HG03139 (cell line): ENCODE measurements around the gene ELOB.

Source experiments
- ATAC-seq: cut with Tn5 transposase; IDR thresholded peaks from one replicate; pipeline ENCODE4 v1.9.1; 2021; ENCODE audit not compliant: unreplicated experiment

The ELOB gene

DNA sequence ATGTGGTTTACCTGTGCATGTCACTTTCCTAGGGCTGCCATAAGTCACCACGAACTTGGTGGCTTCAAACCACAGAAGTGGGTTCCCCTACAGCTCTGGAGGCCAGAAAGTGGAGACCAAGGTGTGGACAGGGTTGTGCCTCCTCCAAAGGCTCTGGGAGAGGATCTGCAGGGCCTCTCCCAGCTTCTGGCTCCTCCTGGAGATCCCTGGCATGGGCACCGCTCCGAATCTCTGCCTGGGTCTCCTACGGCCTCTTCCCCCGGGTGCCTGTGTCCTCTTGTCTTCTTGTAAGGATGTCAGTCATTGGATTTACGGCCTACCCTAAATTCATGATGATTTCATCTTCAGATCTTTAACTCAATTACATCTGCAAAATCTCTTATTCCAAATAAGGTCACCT, 27.1 kb downstream of the ELOB start:
- ATAC-seq, result no peak

DNA sequence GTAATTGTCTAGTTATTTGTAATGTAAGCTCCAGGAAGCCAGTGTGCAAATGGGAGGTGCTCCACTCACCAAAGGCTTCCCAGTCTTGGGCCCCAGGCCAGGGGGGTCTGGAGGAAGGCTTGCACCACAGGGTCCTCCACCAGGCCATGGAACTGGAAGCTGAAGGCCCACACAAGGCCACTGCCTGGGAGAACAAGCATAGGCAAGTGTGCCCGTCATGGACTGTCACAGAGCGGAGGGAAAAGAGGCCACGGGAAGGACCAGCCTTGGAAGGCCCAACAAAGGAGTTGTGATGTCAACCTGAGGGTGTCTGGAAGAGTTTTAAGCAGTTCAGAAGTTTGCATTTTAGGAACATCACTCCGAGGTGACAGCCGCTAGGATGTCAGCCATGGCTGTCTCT, 27.6 kb downstream of the ELOB start:
- ATAC-seq, result no peak

DNA sequence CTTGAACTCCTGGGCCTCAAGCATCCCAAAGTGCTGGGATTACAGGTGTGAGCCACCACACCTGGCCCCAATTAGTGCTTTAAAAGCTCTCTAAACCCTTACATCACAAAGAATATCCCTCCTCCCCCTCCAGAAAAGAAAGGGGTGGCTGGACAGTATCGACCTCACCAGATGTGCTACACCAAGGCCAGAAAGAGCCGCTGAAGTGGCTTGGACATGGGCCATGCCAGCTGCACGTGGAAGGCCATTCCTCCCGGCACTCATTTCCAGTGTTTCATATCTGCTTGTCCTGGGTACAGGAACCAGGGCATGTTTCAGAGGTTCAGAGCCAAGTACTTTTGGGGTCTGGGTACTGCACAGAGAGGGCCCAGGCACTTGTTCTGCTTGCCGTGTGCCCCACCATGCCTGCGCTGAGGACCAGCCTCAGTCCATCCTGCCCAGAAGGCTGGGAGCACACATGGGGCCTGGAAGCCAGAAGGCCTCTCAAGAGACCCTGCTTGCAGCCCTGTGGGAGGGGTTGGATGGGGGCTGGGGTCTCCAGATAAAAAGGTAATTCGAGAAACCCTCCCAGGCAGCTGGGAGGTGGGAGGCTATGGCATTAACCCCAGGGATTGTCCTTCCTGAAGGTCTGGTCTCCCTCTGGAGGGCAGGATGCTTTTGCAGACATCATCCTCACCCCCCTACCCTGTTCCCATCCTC, 28.2 kb downstream of the ELOB start:
- no peak for ATAC-seq

- ATAC-seq, result no peak
Measured at GRCh38 chr16:2745961-2746360, 31.1 kb downstream of the ELOB start.

DNA sequence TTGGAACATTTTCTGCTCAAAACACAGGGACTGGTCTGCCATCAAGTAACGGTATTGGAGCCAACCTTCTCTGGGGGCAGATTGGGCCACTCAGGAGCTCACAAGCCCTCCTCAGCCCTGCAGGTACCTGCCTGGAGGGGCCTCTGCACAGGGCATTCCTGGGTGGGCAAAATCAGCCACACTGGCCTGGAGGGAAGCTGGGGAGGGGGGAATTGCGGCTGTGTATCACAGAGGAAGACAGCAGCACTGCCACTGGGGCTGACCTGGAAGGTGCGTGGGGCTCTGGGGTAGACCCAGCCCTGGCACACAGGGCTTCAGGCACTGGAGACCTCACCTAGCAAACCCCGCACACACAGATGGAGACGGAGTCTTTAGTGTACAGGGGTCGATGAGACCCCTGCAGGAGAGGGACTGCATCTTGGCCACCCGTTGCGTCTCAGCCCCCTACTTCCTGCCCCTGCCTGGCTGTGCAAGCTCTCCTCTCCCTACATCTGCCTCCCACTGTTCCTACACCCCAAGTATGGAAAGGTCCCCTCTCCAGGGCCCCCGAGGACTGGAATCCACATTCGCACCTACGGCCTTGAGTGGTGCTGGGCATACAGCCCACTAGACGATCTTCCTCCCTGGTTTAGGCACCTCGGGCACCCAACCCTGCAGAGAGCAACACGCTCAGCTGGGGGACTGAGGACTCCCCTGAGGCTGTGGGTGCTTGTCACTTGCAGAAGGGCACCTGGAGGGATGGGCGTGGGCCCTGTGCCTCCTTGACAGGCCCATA, 31.8 kb downstream of the ELOB start:
- no peak for ATAC-seq

DNA sequence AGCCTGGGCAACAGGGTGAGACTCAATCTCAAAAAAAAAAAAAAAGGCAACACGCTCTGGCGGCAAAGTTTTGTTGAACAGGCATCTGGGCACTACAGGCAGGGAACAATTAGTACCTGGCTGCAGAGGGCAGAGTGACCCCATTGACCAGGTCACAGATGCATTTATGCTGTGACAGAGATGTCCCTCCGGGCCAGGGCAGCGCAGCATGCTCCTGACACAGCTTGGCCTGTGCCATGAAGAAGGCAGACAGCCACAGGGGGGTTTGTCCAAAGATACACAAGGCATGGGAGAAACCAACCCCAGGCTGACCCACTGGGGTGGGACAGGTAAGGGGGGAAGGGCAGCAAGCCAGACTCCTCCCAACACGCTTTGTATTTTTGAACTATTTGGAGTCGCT, 32.4 kb downstream of the ELOB start:
- ATAC-seq, result no peak

DNA sequence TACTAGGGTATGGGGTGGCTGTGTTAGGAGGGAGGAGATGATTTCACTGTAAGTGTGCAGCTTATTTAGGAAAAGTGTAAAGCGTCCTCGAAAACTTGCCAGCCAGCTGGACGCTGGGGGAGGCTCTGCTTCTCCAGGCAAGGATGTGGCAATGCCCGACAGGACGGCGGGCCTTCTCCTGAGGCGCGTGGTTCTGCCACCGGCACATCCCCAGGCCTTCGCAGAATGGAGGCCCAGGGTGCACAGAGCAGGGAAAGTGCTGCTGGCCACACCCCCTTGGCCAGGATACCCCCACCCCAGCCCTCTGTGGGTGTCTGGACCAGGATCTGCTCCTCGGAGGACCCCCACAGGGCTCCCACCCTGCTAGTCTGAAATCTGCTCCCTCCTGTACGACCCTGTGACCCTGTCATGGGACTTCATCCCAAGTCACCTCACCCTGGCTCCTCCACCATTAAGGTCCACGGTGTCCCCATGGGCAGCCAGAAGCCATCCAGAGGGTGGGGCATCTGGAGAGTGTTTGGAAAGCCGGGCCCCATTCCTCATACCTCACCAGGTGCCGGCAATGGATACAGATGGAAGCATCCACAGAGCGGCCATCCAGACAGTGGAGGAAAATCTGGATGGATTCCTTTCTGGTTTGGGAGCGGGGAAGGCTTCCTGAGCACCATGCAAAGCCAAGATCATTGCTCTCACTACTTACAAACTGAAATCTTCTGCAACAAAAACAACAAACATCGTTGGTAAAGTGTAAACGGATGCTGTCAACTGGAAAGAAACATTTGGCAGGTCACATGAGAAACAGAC, 33.9 kb downstream of the ELOB start:
- no peak for ATAC-seq

DNA sequence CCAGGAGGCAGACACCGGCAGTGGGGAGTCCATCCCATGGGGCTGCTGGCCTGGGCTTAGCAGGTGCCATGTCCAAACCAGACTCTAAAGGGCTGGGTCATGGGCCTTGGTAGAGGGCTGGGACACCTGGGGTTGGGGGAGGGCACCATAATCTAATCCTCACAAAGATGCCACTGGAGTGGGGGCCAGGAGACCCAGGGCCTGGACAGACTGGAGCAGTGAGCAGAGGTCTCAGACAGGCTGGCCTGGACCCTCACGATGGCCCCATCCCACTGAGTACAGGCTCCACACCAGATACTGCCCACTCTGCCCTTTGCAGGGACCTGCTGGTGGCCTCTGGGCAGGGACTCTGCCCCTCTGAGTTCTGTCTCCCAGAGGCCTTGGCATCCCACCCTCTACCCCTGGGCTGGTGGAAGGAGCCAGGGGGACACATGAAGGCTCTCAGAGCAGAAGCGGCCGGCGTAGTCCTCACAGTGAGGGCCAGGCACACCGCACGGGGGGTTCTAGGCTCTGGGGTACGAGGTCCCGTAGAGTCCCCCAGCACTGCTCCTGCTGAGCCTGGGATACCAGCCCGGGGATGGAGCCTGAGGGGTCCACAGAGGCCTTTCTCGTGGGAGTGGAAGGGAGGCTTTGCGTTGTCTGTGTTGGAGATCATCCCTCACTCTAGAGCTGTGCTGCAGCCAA, 34.6 kb downstream of the ELOB start:
- ATAC-seq, result no peak

DNA sequence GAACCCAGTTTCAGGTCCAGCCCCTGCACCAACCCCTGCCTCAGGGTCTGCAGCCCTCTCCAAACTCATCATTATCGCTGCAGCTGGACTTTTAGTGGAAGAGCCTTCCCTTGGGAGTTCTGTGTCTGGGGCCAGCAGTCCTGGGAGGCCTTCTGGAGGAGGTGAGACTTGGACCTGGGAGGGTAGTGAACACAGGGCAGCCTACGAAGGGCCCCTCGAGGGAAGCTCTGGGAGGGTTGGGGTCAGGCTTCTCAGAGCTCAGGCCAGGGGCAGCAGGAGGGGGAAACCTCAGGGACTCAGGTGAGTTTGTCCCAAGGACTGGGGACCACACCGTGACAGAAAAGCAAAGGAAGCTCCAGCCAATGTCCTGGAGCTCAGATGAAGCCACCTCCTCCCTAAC, 35.9 kb downstream of the ELOB start:
- ATAC-seq, result no peak

DNA sequence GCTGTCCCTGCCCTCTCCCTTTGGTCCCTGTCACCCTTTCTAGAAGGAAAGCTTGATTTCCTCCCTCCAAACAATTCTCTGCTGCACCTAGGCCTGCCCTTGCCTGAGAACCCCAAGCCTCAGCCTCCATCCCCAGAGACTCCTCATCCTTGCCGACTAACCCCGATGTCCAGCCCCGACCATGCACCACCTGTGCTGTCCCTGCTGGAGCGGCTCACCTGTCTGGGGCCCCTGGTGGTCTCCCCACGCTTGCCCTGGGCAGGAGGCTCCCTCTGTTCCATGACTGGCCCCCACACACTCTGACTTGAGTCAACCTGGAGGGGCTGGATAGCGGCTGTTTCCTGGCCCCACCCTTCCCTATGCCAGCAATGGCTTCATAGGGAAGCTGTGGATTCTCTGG, 36.6 kb downstream of the ELOB start:
- no peak for ATAC-seq

GRCh38 chr16:2739625-2740430, 37.3 kb downstream of the ELOB start:
- no peak for ATAC-seq

- no peak for ATAC-seq
Measured at GRCh38 chr16:2738615-2739014, 38.5 kb downstream of the ELOB start.

DNA sequence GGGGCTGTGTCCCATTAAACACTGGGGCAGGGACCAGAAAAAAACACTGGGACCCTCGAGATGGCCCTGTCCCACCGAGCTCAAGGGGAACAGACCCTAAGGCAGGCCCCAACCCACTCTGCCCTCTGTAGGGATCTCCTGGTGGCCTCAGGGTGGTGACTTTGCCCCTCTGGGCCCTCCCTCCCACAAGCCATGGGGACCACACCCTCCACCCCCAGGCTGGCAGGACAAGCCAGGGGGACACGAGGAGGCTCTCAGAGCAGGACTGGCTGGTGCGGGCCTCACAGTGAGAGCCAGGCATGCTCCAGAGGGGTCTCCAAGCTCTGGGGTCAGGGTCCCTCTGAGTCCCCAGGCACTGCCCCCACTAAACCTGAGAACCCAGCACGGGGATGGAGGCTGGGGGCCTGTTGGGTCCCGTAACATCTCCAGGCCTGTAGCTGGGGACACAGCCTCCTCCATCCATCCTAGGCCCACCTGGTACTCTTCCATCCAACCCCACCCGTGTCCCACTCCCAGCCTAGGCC, 39.1 kb downstream of the ELOB start:
- no peak for ATAC-seq

DNA sequence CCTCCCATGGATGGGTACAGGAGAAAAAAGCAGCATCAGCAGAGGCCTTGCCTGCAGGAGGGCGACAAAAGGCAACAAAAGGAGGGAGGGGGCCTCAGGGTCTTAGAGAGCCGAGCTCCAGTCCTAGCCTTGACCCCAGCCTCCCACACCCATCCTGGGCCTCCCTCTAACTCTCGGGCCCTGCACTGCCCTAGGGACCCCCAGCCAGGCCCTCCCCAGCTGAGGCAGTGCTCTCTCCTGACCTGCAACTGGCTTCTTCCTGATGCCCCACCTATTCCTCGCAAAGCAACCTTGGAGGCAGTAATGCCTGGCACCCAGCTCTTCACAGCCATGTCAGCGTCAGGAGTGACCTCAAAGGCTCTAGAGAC, 39.9 kb downstream of the ELOB start:
- ATAC-seq, result no peak

DNA sequence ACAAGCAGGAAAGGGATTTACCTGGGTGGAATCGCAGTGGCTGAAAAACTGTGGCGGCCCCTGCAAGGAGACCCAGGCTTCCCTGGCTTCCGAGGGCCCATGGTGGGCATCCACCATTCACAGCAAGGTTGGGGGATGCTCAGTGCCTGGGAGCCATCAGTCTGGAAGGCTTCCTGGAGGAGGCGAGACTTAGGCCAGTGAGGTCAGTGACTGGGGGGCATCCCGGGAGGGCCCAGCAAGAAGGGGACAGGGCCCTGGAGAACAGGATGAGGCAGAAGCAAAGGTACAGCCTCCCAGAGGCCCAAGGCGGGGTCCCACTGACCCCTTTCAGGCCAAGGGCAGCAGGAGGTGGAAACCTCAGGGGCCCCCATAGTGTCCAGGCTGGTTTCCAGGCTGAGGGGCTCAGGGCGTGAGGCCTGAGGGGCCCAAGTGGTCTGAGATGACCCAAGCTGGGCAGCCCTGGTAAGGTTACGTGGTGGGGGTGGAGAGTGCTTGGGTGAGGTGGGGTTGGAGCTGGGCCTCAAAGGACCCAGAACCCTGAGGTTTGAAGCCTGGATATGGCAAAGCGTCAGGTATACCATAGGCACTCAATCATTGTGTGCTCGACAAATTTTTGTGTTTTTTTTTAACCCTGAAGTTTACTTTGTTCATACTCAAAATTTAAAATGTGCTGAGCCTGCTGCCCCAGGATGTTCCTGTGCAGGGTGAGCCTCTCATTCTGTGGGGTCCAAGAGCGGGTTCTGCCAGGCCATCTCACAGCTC, 40.4 kb downstream of the ELOB start:
- ATAC-seq, result no peak

DNA sequence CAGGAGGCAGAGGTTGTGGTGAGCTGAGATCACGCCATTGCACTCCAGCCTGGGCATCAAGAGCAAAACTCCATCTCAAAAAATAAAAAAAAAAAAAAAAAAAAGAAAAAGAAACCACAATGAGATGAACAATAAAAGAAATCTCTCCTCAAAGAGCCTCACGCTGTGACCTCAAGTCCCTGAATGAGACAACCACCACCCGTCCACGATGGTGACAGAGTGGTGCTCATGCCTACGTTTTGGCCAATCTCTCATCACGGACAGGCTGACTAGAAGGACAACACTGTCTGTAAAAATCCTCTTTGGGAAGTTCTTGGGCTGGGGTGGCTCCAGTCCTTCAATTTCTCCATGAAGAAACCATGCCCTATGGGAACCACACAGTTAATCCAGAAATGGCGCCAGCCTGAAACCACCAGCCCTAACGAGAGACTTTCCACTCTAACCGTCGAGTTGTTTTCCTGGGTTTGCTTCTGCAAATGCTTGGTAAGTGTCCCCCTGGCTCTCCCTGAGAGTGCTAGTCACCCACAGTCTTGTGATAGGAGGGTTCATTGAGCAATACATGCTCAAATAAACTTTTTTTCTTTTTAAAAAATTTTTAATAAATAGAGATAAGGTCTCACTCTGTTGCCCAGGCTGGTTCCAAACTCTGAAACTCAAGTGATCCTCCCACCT, 42.1 kb downstream of the ELOB start:
- ATAC-seq, result no peak

DNA sequence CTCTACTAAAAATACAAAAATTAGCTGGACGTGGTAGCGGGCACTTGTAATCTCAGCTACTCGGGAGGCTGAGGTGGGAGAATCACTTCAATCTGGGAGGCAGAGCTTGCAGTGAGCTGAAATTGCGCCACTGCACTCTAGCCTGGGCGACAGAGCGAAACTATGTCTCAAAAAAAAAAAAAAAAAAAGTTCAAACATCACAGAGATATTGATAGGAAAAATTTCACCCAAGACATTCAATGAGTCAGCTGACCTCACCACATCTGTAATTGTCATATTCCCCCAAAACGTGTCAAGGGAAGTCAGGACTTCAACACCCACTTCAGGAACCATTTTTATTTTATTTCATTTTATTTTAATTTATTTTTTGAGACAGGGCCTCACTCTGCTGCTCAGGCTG, 49.0 kb downstream of the ELOB start:
- ATAC-seq, result no peak

DNA sequence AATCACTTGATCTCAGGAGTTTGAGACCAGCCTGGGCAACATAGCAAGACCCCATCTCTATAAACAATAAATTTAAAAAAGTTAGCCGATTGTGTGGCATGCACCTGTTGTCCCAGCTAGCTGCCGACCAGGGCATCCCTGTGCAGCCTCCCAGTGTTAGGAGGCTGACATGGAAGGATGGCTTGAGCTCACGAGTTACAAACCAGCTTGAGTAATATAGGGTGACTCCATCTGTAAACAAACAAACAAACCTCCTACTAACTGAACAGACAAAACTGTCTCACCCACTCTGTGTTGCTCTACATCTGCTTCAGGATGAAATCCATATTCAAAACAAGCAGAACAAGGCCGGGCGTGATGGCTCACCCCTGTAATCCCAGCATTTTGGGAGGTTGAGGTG, 50.2 kb downstream of the ELOB start:
- ATAC-seq, result no peak

- ATAC-seq, result no peak
Measured at GRCh38 chr16:2724816-2725348, 52.2 kb downstream of the ELOB start.
